Neural crest cell (in vitro differentiated cells): ENCODE data around the gene ST6GALNAC1. TPM values are rescaled to one million over a fixed set of nuclear protein-coding genes. Genes with fewer than 3 reads are reported as not detected.

Experiments used
- DNase-seq: peaks from one replicate; pipeline ENCODE4 v3.0.0; 2021; ENCODE audit warnings: low read depth, mixed read lengths, low spot score
- H3K27ac Mint-ChIP-seq: one replicate; pipeline ENCODE4 v1.8.0; 2021; ENCODE audit warnings: mild to moderate bottlenecking, mixed read lengths; ENCODE audit not compliant: unreplicated experiment
- H3K27me3 Mint-ChIP-seq: 2 replicates; pipeline ENCODE4 v1.8.0; 2021; ENCODE audit warnings: low read depth, mild to moderate bottlenecking, mixed read lengths
- H3K36me3 Mint-ChIP-seq: 2 replicates; pipeline ENCODE4 v1.8.0; 2021; ENCODE audit warnings: low read depth, mild to moderate bottlenecking, mixed read lengths
- H3K4me1 Mint-ChIP-seq: 2 replicates; pipeline ENCODE4 v1.8.0; 2021; ENCODE audit warnings: mixed read lengths
- H3K4me3 Mint-ChIP-seq: one replicate; pipeline ENCODE4 v1.8.0; 2021; ENCODE audit warnings: mild to moderate bottlenecking, mixed read lengths
- H3K9me3 Mint-ChIP-seq: 2 replicates; pipeline ENCODE4 v1.8.0; 2021; ENCODE audit warnings: mixed read lengths
- CTCF ChIP-seq: fragments of 200-600 bp; sonication (generic); conservative IDR thresholded peaks from 2 replicates; pipeline ENCODE4 v1.5.0; 2021; ENCODE audit warnings: antibody characterized with exemption, mild to moderate bottlenecking
- total RNA-seq: library from RNA; stranded (reverse); gene quantifications from 2 replicates; pipeline ENCODE4 v1.2.1, GENCODE V29; 2021

The ST6GALNAC1 gene
- total RNA-seq, 1 donor from 2014 or later: not detected

GRCh38 chr17:76584427-76585032 lies 59.0 kb downstream of the ST6GALNAC1 start:
- Mint-ChIP-seq H3K27me3 (peaks cover 69% of the 10 kb centered on the region), H3K27ac (no peak overlapping the region), H3K4me1 (peaks cover 44% of the 10 kb centered on the region), H3K9me3 (no peaks in the 10 kb centered on the region), H3K4me3 (peak overlapping the region; percentile 75), H3K36me3 (no peaks in the 10 kb centered on the region)
- TF ChIP-seq CTCF: no peak
- DNase-seq: no peak

- no peaks in the 10 kb centered on the region for H3K9me3 Mint-ChIP-seq
- H3K27ac Mint-ChIP-seq: no peak overlapping the region
- no peak for TF ChIP-seq CTCF
- peaks cover 53% of the 10 kb centered on the region for H3K27me3 Mint-ChIP-seq
- peak overlapping the region; percentile 48 for H3K4me3 Mint-ChIP-seq
- DNase-seq: no peak
- H3K36me3 Mint-ChIP-seq: no peaks in the 10 kb centered on the region
- peaks cover 47% of the 10 kb centered on the region for H3K4me1 Mint-ChIP-seq
Observed at GRCh38 chr17:76582660-76583059, 60.9 kb downstream of the ST6GALNAC1 start.

- no peaks in the 10 kb centered on the region for H3K36me3 Mint-ChIP-seq
- DNase-seq: no peak
- H3K4me3 Mint-ChIP-seq: no peak overlapping the region
- no peaks in the 10 kb centered on the region for H3K9me3 Mint-ChIP-seq
- H3K27me3 Mint-ChIP-seq: peaks cover 41% of the 10 kb centered on the region
- H3K27ac Mint-ChIP-seq: peak overlapping the region; percentile 57
- peaks cover 37% of the 10 kb centered on the region for H3K4me1 Mint-ChIP-seq
- TF ChIP-seq CTCF: no peak
Observed at GRCh38 chr17:76581515-76581914, 62.0 kb downstream of the ST6GALNAC1 start.

- Mint-ChIP-seq H3K36me3 (no peaks in the 10 kb centered on the region), H3K27me3 (peaks cover 26% of the 10 kb centered on the region), H3K4me3 (peak overlapping the region; percentile 38), H3K9me3 (no peaks in the 10 kb centered on the region), H3K4me1 (peaks cover 50% of the 10 kb centered on the region), H3K27ac (no peak overlapping the region)
- no peak for TF ChIP-seq CTCF
- no peak for DNase-seq
Observed at GRCh38 chr17:76579281-76579680, 64.3 kb downstream of the ST6GALNAC1 start.

- DNase-seq: no peak
- H3K4me1 Mint-ChIP-seq: peaks cover 46% of the 10 kb centered on the region
- H3K27ac Mint-ChIP-seq: no peak overlapping the region
- no peaks in the 10 kb centered on the region for H3K36me3 Mint-ChIP-seq
- H3K9me3 Mint-ChIP-seq: no peaks in the 10 kb centered on the region
- H3K4me3 Mint-ChIP-seq: peak overlapping the region; percentile 27
- no peak for TF ChIP-seq CTCF
- peaks cover 17% of the 10 kb centered on the region for H3K27me3 Mint-ChIP-seq
Observed at GRCh38 chr17:76578376-76578775, 65.2 kb downstream of the ST6GALNAC1 start.
